RWPE2 (cell line): ENCODE measurements around the gene NCOA7.

Experiments
- ATAC-seq: fragments of 200-7000 bp; cut with Tn5 transposase; 3 replicates; pipeline ENCODE4 v1.9.1; 2021; ENCODE audit warnings: low read depth
- DNase-seq: peaks from one replicate; pipeline ENCODE4 v3.0.0-alpha.2; 2020; ENCODE audit warnings: low spot score
- H3K27ac ChIP-seq: fragments of 450-650 bp; 2 replicates; pipeline ENCODE4 v1.5.1; 2017; ENCODE audit warnings: mild to moderate bottlenecking; ENCODE audit not compliant: poor library complexity, severe bottlenecking
- H3K27me3 ChIP-seq: fragments of 250-450 bp; sonication (Bioruptor Pico); 2 replicates; pipeline ENCODE4 v1.5.1; 2021; ENCODE audit warnings: mild to moderate bottlenecking, moderate library complexity; ENCODE audit not compliant: insufficient read depth, poor library complexity, severe bottlenecking
- H3K36me3 ChIP-seq: fragments of 250-450 bp; sonication (Bioruptor Pico); 2 replicates; pipeline ENCODE4 v1.5.1; 2020; ENCODE audit warnings: low read depth, mild to moderate bottlenecking, moderate library complexity
- H3K4me1 ChIP-seq: fragments of 250-450 bp; sonication (Bioruptor Pico); 2 replicates; pipeline ENCODE4 v1.5.1; 2021; ENCODE audit warnings: mild to moderate bottlenecking, moderate library complexity; ENCODE audit not compliant: insufficient read depth, poor library complexity, severe bottlenecking
- H3K4me3 ChIP-seq: fragments of 250-450 bp; sonication (Bioruptor Pico); 2 replicates; pipeline ENCODE4 v1.5.1; 2021; ENCODE audit warnings: mild to moderate bottlenecking, moderate library complexity; ENCODE audit not compliant: severe bottlenecking
- H3K9me3 ChIP-seq: fragments of 250-450 bp; sonication (Bioruptor Pico); 2 replicates; pipeline ENCODE4 v1.5.1; 2021; ENCODE audit warnings: mild to moderate bottlenecking, moderate library complexity; ENCODE audit not compliant: severe bottlenecking
- TF ChIP-seq, protein P1 (sequence below): fragments of 450-650 bp; IDR thresholded peaks from one replicate; pipeline ENCODE4 v1.5.1; 2017; ENCODE audit warnings: mild to moderate bottlenecking, moderate library complexity; ENCODE audit not compliant: poor library complexity, severe bottlenecking

NCOA7 gene

GRCh38 chr6:125857846-125858245 is 67.1 kb downstream of the NCOA7 start:
- Histone ChIP-seq H3K9me3 (no peaks in the 10 kb centered on the region), H3K27ac (no peak overlapping the region), H3K27me3 (no peaks in the 10 kb centered on the region), H3K4me1 (peaks cover 7% of the 10 kb centered on the region), H3K4me3 (no peak overlapping the region), H3K36me3 (no peaks in the 10 kb centered on the region)
- DNase-seq (no peak), ATAC-seq (no peak)
- TF ChIP-seq, protein P1, sequence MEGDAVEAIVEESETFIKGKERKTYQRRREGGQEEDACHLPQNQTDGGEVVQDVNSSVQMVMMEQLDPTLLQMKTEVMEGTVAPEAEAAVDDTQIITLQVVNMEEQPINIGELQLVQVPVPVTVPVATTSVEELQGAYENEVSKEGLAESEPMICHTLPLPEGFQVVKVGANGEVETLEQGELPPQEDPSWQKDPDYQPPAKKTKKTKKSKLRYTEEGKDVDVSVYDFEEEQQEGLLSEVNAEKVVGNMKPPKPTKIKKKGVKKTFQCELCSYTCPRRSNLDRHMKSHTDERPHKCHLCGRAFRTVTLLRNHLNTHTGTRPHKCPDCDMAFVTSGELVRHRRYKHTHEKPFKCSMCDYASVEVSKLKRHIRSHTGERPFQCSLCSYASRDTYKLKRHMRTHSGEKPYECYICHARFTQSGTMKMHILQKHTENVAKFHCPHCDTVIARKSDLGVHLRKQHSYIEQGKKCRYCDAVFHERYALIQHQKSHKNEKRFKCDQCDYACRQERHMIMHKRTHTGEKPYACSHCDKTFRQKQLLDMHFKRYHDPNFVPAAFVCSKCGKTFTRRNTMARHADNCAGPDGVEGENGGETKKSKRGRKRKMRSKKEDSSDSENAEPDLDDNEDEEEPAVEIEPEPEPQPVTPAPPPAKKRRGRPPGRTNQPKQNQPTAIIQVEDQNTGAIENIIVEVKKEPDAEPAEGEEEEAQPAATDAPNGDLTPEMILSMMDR, result no peak

DNA sequence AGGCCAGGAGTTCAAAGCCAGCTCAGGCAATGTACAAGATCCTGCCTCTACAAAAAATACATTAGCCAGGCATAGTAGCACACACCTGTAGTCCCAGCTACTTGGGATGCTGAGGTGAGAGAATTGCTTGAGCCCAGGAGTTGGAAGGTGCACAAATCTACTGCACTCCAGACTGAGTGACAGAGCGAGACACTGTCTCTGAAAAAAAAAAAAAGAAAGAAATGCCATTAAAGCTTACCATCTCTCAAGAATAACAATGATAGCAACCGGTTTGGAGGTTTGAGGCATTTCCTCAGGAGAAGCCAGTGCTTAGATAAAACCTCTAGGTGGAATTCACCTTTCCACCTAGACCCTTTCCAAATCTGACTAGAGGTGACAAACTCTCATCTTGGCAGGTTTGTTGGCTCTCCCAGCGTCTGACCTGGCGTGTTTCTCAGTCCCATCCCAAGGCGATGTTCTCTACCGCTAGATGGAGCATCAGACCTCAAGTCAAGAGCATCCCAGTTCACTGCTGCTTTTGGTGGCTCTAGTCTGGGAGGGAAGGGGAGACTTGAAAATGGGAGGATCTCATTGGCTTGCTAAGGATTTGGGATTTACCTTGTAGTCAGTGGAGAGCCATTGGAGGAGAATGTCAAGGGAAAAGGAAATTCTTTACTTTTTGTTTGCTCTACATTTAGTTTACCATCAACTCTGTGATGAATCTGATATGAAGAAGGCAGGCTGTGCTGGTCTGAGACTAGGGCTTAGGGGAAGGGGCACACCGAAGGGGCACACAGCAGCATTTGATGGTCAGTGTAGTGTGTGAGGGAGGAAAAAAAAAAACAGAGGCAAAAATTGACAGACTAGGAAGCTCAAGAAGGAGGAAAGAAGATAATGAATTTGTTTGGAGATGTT is 67.9 kb downstream of the NCOA7 start:
- TF ChIP-seq, protein P1, result peak; percentile 94
- no peak overlapping the region for H3K27ac ChIP-seq
- peaks cover 3% of the 10 kb centered on the region for H3K4me1 ChIP-seq
- ATAC-seq, result peak; percentile 99
- H3K36me3 ChIP-seq, result no peaks in the 10 kb centered on the region
- no peaks in the 10 kb centered on the region for H3K9me3 ChIP-seq
- no peak for DNase-seq
- no peaks in the 10 kb centered on the region for H3K27me3 ChIP-seq
- no peak overlapping the region for H3K4me3 ChIP-seq

- no peaks in the 10 kb centered on the region for H3K4me1 ChIP-seq
- DNase-seq (no peak), ATAC-seq (no peak)
- no peaks in the 10 kb centered on the region for H3K36me3 ChIP-seq
- H3K9me3 ChIP-seq, result no peaks in the 10 kb centered on the region
- TF ChIP-seq, protein P1, result no peak
- H3K27me3 ChIP-seq, result no peaks in the 10 kb centered on the region
- H3K4me3 ChIP-seq, result no peak overlapping the region
- no peak overlapping the region for H3K27ac ChIP-seq
Measured at GRCh38 chr6:125859727-125860126, 69.0 kb downstream of the NCOA7 start.

DNA sequence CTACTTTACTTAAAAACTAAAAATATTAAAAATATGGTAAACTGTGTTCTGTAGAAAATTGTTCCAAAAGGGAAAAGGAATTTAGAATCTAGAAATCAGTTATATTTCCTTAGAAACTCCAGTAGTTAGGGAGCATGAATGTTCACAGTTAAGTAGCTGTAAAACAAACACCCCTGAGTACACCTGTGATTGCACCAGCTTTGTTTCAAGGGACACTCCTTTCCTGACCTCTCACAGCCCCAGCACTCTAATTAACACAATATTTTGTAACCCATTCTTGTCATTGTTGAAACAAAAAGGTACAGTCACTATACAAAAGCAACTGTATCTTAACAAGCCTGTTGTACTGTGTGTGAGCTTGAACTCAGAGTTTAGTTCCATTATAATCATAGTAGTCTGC is 72.3 kb downstream of the NCOA7 start:
- Histone ChIP-seq H3K4me1 (peaks cover 13% of the 10 kb centered on the region), H3K27ac (no peak overlapping the region), H3K36me3 (no peaks in the 10 kb centered on the region; the same call in 1 of the 2 replicates), H3K27me3 (no peaks in the 10 kb centered on the region), H3K4me3 (no peak overlapping the region), H3K9me3 (no peaks in the 10 kb centered on the region)
- TF ChIP-seq, protein P1, result no peak
- DNase-seq (no peak), ATAC-seq (no peak)

DNA sequence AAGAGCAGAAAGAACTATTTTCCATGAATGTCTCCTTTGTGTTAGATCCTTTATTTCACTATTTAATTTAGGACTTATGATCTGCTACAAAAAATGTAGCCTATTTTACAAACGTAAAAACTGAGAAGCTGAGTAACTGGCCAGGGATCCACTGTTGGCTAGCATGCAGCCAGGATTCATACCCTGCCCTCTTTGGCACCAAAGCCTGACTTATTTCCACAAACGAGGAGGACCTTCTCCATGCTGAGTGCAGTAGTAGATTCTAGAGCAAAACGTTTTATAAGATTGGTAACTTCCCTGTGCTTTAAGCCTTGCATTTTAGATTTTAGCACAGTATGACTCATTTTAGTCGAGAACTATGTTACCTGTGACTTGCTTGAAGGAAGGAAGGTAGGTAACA is 74.3 kb downstream of the NCOA7 start:
- TF ChIP-seq, protein P1, result no peak
- no peak for ATAC-seq
- Histone ChIP-seq H3K9me3 (no peaks in the 10 kb centered on the region), H3K36me3 (no peaks in the 10 kb centered on the region; the same call in 1 of the 2 replicates), H3K27me3 (no peaks in the 10 kb centered on the region), H3K27ac (no peak overlapping the region), H3K4me1 (peaks cover 19% of the 10 kb centered on the region), H3K4me3 (no peak overlapping the region)
- no peak for DNase-seq
